IPS DF 6.9 (cell line): ENCODE measurements around the gene KAZN.

ENCODE experiments used
- DNase-seq: peaks from one replicate; pipeline ENCODE4 v3.0.0-alpha.2; 2013; ENCODE audit warnings: low read depth, low spot score
- H3K27ac ChIP-seq: one replicate; pipeline ENCODE4 v1.5.1; 2013; ENCODE audit warnings: low read length, control low read depth
- H3K27me3 ChIP-seq: 2 replicates; pipeline ENCODE4 v1.6.1; 2013; ENCODE audit warnings: mild to moderate bottlenecking, low read length; ENCODE audit not compliant: control insufficient read depth, insufficient read depth
- H3K36me3 ChIP-seq: 2 replicates; pipeline ENCODE4 v1.6.1; 2013; ENCODE audit warnings: low read length; ENCODE audit not compliant: control insufficient read depth, insufficient read depth
- H3K4me1 ChIP-seq: 2 replicates; pipeline ENCODE4 v1.6.1; 2013; ENCODE audit warnings: low read length; ENCODE audit not compliant: control insufficient read depth, insufficient read depth
- H3K4me3 ChIP-seq: 2 replicates; pipeline ENCODE4 v1.5.1; 2013; ENCODE audit warnings: mild to moderate bottlenecking, low read length
- H3K9me3 ChIP-seq: 2 replicates; pipeline ENCODE4 v1.6.1; 2013; ENCODE audit warnings: low read length, inconsistent platforms; ENCODE audit not compliant: control insufficient read depth, insufficient read depth
- WGBS: extraction: QIAGEN DNeasy Blood & Tissue Kit; methylation state at CpG from one replicate; pipeline ENCODE4 v1.1.7; 2013; ENCODE audit warnings: mixed read lengths, missing lambda C conversion rate; ENCODE audit not compliant: insufficient read length, insufficient coverage; 5-methylcytosine and 5-hydroxymethylcytosine counted together

KAZN gene

GRCh38 chr1:15013767-15014166, 415.3 kb downstream of the KAZN start:
- H3K9me3 ChIP-seq = no peaks in the 10 kb centered on the region
- no peak for DNase-seq
- no peak overlapping the region for H3K4me3 ChIP-seq
- no peaks in the 10 kb centered on the region; the same call in 1 of the 2 replicates for H3K4me1 ChIP-seq
- H3K36me3 ChIP-seq = no peaks in the 10 kb centered on the region
- H3K27ac ChIP-seq = no peak overlapping the region
- no CpG with 5 or more reads among the region's 8 CpGs for WGBS
- no peaks in the 10 kb centered on the region for H3K27me3 ChIP-seq

DNA sequence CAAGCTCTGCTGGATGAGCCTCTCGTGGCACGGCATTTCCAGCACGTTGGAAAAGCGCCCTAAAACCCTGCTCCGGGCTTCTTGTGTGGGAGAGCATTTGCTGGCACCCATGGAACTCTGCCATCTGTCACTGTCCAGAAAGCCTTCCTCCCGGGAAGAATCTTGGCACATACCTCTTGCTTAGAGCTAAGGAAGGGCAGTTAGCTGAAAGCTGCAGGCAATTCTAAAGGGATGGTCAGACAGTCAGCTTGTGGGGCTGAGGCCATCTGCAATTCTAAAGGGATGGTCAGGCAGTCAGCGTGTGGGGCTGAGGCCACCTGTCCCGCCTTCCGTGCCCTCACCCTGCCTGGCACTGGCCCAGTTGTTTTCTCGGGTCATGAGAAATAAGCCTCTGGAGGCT, 416.0 kb downstream of the KAZN start:
- H3K4me1 ChIP-seq = no peaks in the 10 kb centered on the region; the same call in 1 of the 2 replicates
- no peaks in the 10 kb centered on the region for H3K9me3 ChIP-seq

GRCh38 chr1:15016001-15016400, 417.5 kb downstream of the KAZN start:
- Histone ChIP-seq H3K4me1 (peaks cover 2% of the 10 kb centered on the region; the same call in 1 of the 2 replicates), H3K4me3 (no peak overlapping the region), H3K27ac (no peak overlapping the region), H3K27me3 (no peaks in the 10 kb centered on the region), H3K9me3 (no peaks in the 10 kb centered on the region), H3K36me3 (no peaks in the 10 kb centered on the region)
- no peak for DNase-seq
- WGBS = no CpG with 5 or more reads among the region's 9 CpGs

More for the DNA sequence above, 416.0 kb downstream of the KAZN start:
- H3K27me3 ChIP-seq = no peaks in the 10 kb centered on the region
- H3K36me3 ChIP-seq = no peaks in the 10 kb centered on the region
- H3K27ac ChIP-seq = no peak overlapping the region
- no peak for DNase-seq
- H3K4me3 ChIP-seq = no peak overlapping the region
- WGBS = no CpG with 5 or more reads among the region's 10 CpGs

DNA sequence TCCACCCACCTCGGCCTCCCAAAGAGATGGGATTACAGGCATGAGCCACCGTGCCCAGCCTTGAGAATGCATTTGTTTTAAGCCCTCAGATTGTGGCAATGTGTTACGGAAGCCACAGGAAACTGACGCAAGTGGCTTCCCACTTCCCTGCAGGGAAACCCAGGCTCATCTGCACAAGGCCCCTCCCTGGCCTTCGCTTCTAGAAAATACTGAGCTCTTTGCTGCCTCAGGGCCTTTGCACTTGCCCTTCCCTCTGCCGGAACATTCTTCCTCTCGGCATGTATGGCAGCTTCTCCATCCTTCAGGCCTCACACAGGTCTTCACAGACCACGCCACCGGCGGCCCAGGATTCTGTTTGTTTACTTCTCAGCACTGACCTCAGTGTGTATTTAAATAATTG, 418.0 kb downstream of the KAZN start:
- Histone ChIP-seq H3K4me1 (peaks cover 2% of the 10 kb centered on the region; the same call in 1 of the 2 replicates), H3K4me3 (no peak overlapping the region), H3K9me3 (no peaks in the 10 kb centered on the region), H3K27me3 (no peaks in the 10 kb centered on the region), H3K36me3 (no peaks in the 10 kb centered on the region), H3K27ac (no peak overlapping the region)
- WGBS = no CpG with 5 or more reads among the region's 10 CpGs
- no peak for DNase-seq

DNA sequence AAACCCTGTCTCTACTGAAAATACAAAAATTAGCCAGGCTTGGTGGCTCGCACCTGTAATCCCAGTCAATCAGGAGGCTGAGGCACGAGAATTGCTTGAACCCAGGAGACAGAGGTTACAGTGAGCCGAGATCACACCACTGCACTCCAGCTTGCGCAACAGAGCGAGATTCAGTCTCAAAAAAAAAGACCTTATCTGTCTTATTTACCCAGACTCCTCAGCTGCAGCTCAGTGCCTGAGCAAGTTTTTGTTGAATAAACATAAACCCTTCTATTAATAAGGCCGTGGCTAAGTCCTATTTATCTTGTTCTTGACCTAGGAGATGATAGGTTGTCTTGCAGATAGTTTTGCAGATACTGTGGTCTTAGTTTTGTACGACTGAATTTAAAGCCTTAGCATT, 418.6 kb downstream of the KAZN start:
- no peak for DNase-seq
- Histone ChIP-seq H3K4me1 (peaks cover 2% of the 10 kb centered on the region; the same call in 1 of the 2 replicates), H3K9me3 (no peaks in the 10 kb centered on the region), H3K27ac (no peak overlapping the region), H3K4me3 (no peak overlapping the region), H3K27me3 (no peaks in the 10 kb centered on the region), H3K36me3 (no peaks in the 10 kb centered on the region)
- no CpG with 5 or more reads among the region's 7 CpGs for WGBS

GRCh38 chr1:15018767-15019166, 420.3 kb downstream of the KAZN start:
- H3K9me3 ChIP-seq = no peaks in the 10 kb centered on the region
- no CpG with 5 or more reads among the region's 4 CpGs for WGBS
- peaks cover 2% of the 10 kb centered on the region; the same call in 1 of the 2 replicates for H3K4me1 ChIP-seq

GRCh38 chr1:15020943-15021745, 422.7 kb downstream of the KAZN start:
- DNase-seq = no peak
- Histone ChIP-seq H3K9me3 (no peaks in the 10 kb centered on the region), H3K36me3 (no peaks in the 10 kb centered on the region), H3K4me1 (peaks cover 2% of the 10 kb centered on the region; the same call in 1 of the 2 replicates), H3K27me3 (no peaks in the 10 kb centered on the region), H3K27ac (no peak overlapping the region), H3K4me3 (no peak overlapping the region)
- no CpG with 5 or more reads among the region's 18 CpGs for WGBS

More at GRCh38 chr1:15018767-15019166, 420.3 kb downstream of the KAZN start:
- Histone ChIP-seq H3K4me3 (no peak overlapping the region), H3K27ac (no peak overlapping the region), H3K27me3 (no peaks in the 10 kb centered on the region), H3K36me3 (no peaks in the 10 kb centered on the region)
- DNase-seq = no peak

DNA sequence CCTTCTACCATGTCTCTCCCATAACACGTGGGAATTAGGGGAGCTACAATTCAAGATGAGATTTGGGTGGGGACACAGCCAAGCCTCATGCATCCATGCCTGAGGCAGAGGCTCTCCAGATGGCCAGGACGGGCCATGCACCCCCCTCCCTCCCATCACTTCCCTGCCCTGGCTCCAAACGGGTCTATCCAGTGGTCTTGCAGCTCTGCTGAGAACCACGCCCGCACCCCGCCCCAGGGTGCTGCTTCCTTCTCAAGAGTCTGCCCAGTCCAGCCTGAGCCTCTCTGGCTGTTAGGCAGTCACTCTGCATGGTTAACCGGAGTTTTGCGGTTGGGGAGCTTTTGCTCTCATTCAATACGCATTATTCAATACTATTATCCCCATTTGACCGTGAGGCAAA, 423.6 kb downstream of the KAZN start:
- H3K9me3 ChIP-seq = no peaks in the 10 kb centered on the region
- H3K27me3 ChIP-seq = no peaks in the 10 kb centered on the region
- WGBS = no CpG with 5 or more reads among the region's 10 CpGs
- DNase-seq = no peak
- H3K27ac ChIP-seq = no peak overlapping the region
- H3K36me3 ChIP-seq = no peaks in the 10 kb centered on the region
- H3K4me3 ChIP-seq = no peak overlapping the region
- H3K4me1 ChIP-seq = peaks cover 2% of the 10 kb centered on the region; the same call in 1 of the 2 replicates

DNA sequence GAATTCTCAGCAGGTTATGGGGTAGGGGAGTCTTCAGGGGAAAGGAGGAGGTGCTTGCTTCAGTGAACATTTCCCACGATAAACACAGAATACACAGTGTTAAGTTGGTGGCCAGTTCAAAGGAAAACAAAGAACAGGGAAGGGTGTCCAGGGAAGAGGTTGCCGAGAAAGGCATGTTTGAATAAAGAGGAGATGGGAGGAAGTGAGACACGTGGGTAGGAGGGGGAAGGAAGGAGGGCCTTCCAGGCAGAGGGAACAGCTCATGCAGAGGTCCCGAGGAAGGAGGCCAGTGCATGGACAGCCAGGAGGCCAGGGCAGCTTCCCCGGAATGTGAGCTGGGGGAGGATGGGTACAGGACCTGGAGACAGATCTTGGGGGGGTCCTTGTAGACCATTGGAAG, 424.7 kb downstream of the KAZN start:
- no peak overlapping the region for H3K4me3 ChIP-seq
- DNase-seq = no peak
- no peaks in the 10 kb centered on the region for H3K27me3 ChIP-seq
- H3K4me1 ChIP-seq = peaks cover 2% of the 10 kb centered on the region; the same call in 1 of the 2 replicates
- no peaks in the 10 kb centered on the region for H3K9me3 ChIP-seq
- WGBS = no CpG with 5 or more reads among the region's 5 CpGs
- H3K36me3 ChIP-seq = no peaks in the 10 kb centered on the region
- no peak overlapping the region for H3K27ac ChIP-seq

DNA sequence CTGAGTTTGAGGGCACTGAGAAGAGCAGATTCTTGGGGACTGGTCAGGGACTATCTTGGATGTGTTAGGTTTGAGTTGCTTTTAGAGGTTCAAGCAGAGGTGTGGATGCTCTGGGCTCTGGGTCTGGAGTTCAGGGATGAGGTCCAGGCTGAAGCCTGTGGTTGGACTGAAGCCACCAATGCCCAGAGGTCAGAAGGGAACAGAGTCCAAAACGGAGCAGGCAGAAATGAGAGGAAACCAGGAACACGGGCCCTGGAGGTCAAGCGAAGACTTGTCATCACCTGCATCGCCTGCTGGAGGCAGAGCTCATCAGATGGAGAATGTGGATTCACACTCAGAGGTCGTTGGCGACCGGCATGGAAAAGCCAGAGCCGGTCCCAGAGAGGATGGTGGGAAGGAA, 425.5 kb downstream of the KAZN start:
- DNase-seq = no peak
- WGBS = no CpG with 5 or more reads among the region's 8 CpGs
- H3K4me1 ChIP-seq = peaks cover 2% of the 10 kb centered on the region; the same call in 1 of the 2 replicates
- no peaks in the 10 kb centered on the region for H3K27me3 ChIP-seq
- H3K9me3 ChIP-seq = no peaks in the 10 kb centered on the region
- no peaks in the 10 kb centered on the region for H3K36me3 ChIP-seq
- H3K4me3 ChIP-seq = no peak overlapping the region
- H3K27ac ChIP-seq = no peak overlapping the region

- no peak for DNase-seq
- no peaks in the 10 kb centered on the region for H3K9me3 ChIP-seq
- no peak overlapping the region for H3K27ac ChIP-seq
- no peak overlapping the region for H3K4me3 ChIP-seq
- H3K4me1 ChIP-seq = peaks cover 2% of the 10 kb centered on the region
- no peaks in the 10 kb centered on the region for H3K36me3 ChIP-seq
- no CpG with 5 or more reads among the region's 4 CpGs for WGBS
- no peaks in the 10 kb centered on the region for H3K27me3 ChIP-seq
Measured at GRCh38 chr1:15026117-15026489, 427.6 kb downstream of the KAZN start.
